GM21717 (cell line): ENCODE measurements around the gene GNG14.
"Not testable (repeated sequence)": the region's sequence is repeated elsewhere in the genome, so short reads cannot be mapped to it uniquely, and the experiment has no call there.

Experiments used
- ATAC-seq: cut with Tn5 transposase; IDR thresholded peaks from one replicate; pipeline ENCODE4 v1.9.1; 2021; ENCODE audit warnings: mild to moderate bottlenecking, moderate library complexity; ENCODE audit not compliant: unreplicated experiment

The GNG14 gene

GRCh38 chr19:12695096-12695495 is 7.3 kb downstream of the GNG14 start:
- ATAC-seq, result no peak

DNA sequence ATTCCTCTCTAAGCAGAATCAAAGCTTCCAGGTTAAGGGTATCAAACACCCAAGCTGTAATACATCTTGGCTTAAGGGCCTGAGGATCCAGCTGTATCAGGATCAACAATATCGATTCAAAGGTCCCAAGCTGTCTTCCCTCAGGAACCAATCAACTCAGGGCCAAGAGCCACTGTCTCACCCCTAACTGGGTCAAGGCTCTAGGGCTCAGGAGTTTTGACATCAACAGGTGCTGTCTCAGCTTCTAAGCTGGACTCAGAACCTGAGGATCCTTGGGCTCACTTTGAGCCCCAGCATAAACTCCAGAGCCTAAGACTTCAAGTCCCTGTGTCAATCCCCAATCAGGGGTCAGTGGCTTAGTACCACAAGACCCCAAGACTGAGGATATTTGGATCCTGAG is 7.7 kb downstream of the GNG14 start:
- ATAC-seq, result no peak

- ATAC-seq, result no peak
Observed at GRCh38 chr19:12695997-12696365, 8.2 kb downstream of the GNG14 start.

DNA sequence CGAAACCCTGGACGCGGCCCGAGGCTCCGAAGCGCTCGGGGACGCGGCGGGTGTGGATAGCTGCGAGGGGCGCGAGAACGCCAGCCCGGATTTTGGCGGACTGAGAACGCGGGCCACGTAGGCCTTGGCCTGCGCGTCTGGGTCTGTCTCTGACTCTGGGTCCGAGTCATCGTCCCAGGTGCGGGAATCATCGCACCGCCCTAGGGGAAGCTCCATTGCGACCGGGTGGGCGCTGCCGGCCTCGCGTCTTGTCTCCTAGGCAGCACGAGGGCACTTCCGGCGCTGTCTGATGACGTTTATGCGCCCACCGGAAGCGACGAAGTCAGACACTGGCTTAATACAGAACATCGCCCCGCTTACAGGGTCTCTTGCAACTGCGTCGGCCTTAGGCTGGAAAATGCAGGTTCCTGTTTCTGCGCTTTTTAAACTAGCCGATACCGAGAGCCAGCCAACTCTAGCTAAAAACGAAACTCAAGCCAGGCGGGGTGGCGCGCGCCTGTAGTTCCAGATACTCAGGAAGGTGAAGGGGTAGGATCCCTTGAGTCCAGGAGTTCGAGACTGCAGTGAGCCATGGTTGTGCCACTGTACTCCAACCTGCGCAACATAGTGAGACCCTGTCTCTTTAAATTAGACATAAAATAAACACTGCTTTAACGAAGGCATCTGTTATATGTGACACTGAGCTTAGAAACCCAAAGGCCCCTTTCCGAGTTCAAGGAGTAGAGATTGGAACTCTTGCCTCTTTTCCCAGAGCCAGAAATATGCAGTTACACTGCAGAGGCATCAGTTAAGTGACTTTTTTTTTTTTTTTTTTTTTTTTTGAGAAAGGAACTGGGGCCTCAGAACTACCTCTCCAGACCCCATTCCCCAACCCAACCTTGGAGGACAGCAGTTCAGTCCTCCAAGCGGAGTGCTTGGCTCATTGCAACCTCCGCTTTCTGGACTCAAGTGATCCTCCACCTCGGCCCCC is 8.9 kb downstream of the GNG14 start, which contains the start of gene FBXW9:
FBXW9 (minus strand) TSS at position 266 of the 970 bp plus-strand sequence; CDS start at position 216, 50 bp downstream.
- peak; percentile 34 for ATAC-seq

DNA sequence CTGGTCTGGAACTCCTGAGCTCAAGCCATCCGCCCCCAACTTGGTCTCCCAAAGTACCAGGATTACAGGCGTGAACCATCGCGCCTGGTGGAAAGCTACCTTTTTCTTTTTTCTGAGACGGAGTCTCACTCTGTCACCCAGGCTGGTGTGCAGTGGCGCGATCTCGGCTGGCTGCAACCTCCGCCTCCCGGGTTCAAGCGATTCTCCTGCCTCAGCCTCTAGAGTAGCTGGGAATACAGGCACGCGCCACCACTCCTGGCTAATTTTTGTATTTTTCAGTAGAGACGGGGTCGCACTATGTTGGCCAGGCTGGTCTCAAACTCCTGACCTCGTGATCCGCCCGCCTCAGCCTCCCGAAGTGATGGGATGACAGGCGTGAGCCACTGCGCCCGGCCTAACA is 9.6 kb downstream of the GNG14 start:
- ATAC-seq, result not testable (repeated sequence)

GRCh38 chr19:12698138-12698537 is 10.3 kb downstream of the GNG14 start:
- no peak for ATAC-seq

DNA sequence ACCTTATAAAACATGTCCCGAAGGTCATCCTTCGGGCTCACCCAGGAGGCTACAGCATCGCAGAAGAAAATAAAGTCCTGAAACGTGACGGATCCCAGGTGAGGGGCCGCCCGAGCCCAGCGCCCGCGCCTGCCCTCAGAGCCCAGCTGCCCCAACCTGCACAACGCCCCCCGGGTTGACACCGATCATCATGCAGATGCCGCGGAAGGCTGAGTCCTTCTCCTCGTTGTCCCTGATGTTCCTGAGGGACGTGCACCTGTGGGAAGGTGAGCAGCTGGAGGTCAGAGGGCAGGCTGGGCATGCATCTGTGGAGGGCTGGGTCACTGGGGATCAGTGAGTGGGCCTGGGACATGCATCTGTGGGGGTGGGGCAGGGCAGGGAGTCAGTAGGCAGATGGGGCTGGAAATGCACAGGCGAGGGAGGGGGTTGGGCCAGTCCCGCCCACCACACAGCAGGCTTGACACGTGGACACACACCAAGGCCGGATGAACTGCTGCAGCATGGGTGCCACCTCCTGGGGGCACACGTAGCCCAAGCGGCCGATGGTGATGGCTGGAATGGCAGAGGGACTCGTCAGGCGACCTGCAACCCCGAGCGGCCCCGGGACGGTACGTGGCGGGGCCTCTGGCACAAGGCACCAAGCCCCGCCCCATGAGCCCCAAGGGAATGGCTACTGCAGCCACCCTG is 13.9 kb downstream of the GNG14 start:
- ATAC-seq, result no peak

GRCh38 chr19:12703046-12703445 is 15.2 kb downstream of the GNG14 start:
- no peak for ATAC-seq

DNA sequence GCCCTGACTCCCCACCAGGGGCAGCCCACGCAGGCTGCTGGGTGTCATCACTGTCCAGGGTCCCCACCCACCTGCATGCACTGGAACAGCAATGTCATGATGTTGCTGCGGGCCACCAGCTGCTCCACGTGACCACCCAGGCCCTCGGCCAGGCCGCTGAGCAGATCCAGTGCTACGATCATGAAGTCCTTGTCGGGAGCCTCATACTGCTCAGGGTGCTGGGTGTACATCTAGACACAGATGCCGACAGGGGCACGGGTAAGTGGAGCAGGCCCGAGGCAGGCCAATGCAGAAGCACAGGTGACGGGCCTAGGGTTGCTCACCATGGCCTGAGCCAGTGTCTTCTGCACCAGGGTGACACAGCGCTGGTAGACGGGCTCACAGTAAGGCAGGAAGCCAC is 17.4 kb downstream of the GNG14 start:
- ATAC-seq, result no peak

- no peak for ATAC-seq
Observed at GRCh38 chr19:12705654-12706331, 18.0 kb downstream of the GNG14 start.

DNA sequence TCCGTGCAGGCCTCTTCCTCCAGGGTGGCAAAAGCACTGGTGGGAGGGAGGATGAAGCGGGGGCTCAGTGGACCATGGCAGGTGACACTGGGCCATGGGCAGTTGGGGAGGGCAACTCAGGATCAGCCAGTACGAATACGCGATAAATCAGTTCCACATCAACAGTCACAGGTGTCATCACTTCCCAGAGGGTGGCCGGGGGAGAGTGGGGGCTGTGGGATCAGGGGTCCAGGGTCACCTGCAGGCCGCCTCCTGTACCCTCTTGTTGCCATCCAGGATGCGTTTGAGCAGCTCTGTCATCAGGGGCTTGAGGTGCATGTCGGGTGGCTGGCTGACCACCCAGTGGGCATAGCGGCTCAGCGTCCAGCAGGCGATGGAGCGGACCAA is 18.5 kb downstream of the GNG14 start:
- no peak for ATAC-seq

DNA sequence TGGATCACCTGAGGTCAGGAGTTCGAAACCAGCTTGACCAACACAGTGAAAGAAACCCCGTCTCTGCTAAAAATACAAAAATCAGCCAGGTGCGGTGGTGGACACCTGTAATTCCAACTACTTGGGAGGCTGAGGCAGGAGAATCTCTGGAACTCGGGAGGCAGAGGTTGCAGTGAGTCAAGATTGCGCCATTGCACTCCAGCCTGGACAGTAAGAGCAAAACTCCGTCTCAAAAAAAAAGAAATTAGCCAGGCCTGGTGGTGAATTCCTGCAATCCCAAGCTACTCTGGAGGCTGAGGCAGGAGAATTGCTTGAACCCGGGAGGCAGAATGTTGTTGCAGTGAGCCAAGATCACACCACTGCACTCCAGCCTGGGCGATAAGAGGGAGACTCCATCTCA is 20.8 kb downstream of the GNG14 start:
- ATAC-seq, result no peak

DNA sequence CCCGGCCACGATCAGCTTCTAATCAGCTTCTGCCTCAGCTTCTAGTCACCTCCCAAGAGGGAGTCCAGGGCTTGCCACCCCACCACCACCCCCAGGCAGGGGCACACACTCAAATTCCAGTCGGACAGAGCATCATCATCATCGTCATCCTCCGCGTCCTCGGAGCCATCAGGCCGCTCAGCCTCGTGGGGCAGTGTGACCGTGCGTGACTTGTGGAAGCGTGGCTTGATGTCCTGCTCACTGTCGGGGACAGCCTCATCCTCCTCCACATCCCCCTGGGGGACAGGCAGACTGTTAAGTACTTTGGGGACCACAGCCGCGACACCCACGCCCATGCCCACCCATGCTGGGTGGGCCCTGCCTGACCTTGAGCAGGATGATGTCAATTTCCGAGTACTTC is 23.4 kb downstream of the GNG14 start:
- no peak for ATAC-seq

DNA sequence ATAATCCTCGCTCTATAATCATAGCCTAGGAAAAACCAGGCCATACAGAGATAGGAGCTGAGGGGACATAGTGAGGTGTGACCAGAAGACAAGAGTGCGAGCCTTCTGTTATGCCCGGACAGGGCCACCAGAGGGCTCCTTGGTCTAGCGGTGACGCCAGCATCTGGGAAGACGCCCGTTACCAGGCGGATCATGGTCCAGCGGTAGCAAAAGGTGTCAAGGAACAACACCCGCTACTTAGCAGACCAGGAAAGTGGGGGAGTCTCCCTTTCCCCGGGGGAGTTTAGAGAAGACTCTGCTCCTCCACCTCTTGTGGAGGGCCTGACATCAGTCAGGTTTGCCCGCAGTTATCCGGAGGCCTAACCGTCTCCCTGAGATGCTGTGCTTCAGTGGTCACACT is 24.3 kb downstream of the GNG14 start:
- not testable (repeated sequence) for ATAC-seq

DNA sequence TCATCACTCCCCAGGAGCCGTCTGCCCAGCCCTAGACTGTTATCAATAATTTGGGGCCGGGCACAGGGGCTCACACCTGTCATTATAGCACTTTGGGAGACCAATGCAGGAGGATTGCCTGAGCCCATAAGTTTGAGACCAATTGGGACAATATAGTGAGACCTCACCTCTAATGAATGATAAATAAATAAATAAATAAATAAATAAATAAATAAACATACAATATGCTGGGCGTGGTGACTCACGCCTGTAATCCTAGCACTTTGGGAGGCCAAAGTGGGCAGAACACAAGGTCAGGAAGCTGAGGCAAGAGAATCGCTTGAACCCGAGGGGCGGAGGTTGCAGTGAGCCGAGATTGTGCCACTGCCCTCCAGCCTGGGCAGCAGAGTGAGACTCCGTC is 25.5 kb downstream of the GNG14 start:
- ATAC-seq, result not testable (repeated sequence)

GRCh38 chr19:12715102-12715501 is 27.3 kb downstream of the GNG14 start:
- ATAC-seq, result no peak

- ATAC-seq, result no peak
Observed at GRCh38 chr19:12715929-12716328, 28.1 kb downstream of the GNG14 start.

GRCh38 chr19:12720296-12720695 is 32.5 kb downstream of the GNG14 start:
- no peak for ATAC-seq

DNA sequence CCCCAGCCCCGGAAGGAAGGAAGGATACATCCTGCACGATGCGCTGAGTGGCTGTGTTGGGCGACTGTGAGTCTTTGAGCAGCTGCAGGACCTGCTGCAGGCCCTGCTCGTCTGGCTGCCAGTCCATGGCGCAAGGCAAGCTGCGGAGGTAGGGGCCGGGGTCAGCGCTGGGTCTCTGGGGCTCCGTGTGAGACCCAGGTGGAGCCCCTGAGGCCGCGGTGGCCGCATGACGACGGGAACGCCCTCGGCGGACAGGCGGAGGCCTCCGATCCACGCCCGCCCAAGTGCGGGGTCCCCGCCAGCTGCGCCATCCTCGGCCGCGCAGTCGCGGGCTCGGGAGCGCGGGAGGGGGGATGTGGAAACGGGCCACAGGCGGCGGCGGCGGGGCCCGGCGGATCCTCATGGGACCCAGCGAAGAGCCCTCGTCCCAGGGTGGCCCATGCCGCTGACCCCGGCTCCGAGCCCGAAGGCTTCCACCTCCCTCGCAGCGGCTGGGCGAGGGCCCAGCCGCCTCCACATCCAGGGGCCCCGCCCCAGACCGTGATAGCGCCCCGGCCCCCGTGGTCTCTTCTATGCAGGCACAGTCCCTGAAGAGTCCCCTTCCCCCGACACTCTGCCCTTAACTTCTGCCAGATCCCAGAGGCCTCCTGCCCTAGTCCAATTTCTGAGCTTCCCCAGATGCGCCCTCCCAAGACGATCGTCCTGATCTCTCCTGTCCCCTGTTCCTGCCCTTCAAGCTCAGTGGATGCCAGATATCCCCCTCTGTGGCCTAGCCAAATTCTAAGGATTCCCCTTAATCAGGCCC is 33.3 kb downstream of the GNG14 start:
- ATAC-seq, result no peak

- peak; percentile 17 for ATAC-seq
Observed at GRCh38 chr19:12721656-12722565, 34.1 kb downstream of the GNG14 start.
